NCI-H2029 treated with DMSO at 0.1 percent for 48 hours (cell line): ENCODE measurements around the gene VWA3A.
A peak's percentile ranks its signal among the peaks of the same experiment; 100 is the strongest.

Experiments used
- DNase-seq: peaks from one replicate; lab custom pipeline; 2025; lab: John Stamatoyannopoulos, UW

VWA3A gene

DNA sequence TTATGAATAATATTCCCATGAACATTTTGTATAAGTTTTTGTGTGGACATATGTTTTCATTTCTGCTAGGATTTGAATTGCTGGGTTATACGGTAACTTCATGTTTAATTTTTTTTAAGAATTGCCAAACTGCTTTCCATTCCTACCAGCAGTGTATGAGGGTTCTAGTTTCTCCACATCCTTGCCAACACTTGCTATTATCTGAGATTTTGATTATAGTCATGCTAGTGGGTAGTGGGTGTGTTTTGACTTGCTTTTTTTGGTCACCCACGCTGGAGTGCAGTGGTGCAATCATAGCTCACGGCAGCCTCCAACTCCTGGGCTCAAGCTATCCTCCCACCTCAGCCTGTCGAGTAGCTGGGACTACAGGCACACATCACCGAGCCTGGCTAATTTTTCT, 110.8 kb downstream of the VWA3A start:
- DNase-seq: no peak

DNA sequence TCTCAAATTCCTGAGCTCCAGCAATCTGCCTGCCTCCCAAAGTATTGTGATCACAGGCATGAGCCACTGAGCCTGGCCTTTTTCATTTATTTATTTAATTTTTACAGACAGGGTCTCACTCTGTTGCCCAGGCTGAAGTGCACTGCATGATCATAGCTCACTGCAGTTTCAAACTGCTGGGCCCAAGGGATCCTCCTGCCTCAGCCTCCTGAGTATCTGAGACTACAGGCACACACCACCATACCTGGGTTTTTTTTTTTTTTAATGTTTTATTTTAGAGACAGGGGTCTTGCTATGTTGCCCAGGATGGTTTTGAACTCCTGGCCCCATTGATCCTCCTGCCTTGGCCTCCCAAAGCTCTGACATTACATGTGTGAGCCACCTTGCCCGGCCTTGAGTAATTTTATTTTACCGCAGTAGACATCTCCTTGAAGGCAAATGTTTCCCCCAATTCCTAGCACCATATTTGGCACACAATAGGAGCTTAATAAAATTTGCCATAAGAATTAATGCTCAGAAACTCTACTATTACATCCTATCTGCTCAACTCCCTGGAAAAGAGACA, 111.8 kb downstream of the VWA3A start:
- no peak for DNase-seq

DNA sequence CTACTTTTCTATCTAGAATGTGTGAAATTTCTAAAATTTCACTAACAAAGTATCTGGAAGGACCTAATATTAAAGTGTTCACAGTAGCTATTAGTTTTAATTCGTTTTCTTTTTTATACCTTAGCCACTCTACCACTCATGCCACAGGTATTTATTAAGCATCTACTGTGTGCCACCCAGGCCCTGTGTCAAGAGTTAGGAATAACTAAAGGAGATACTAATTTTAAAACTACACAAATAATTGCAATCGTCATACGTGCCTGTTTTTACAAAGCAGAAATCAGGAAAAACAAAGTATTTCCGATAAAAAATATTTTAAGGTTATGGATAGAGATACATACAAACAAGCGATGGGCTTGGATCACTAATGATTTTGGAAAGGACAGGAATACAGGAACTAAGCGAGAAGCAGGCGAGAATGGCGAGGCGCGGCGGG, 113.3 kb downstream of the VWA3A start:
- no peak for DNase-seq

DNA sequence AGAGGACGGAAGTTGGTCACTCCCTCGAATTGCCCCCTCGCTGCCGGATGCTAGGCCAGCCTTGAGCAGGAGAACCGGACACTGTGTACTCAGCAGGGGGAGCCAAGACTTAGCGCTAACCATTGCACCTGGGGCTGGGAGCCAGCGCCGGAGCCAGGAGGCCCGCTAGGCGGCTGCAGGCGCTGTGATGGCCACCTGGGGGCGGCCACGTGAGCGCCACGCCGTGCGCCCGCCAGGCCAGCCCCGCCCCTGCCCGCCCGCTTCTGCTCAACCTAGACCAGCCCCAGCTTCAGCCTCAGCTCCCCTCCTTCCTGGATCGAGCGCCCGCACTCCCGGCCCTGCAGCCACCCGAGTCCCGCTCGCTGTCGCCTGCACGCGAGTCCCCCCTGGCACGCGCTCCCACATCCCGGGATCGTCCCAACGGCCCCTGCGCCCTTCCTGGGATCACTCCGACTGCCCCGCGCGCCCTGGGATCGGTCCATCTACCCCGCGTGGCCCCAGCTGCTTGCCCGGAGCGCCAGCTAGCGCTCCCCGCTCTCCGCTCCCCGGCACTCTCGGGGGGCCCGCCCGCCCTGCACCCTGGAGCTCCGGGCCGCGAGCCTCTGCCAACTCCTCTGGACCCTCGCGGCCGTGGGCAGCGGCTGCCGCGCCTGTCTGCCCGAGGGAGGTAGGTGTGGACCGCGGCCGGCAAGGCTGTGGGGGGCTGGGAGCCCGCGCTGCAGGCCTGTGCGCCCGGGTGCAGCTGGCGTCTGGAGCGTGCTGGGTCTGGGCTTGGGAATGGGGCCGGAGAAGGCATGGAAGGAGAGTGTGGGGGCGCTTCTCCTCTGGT, 113.9 kb downstream of the VWA3A start, which contains the start of gene EEF2K:
EEF2K (plus strand) TSS at position 266 of the 829 bp plus-strand sequence. CDS start 19,452 bp downstream, outside the sequence.
- DNase-seq: peak; percentile 95
